Activated naive CD8-positive, alpha-beta T cell treated with anti-CD3 and anti-CD28 coated beads, Interleukin-2, amount 50 U/mL, for 24 hours (primary cell): ENCODE measurements around the gene PCSK5.

Experiments
- ATAC-seq: fragments of 150-1000 bp; cut with Tn5 transposase; one replicate; pipeline ENCODE4 v1.10.0; 2021
- DNase-seq: peaks from one replicate; pipeline ENCODE4 v3.0.0; 2021
- H3K27ac Mint-ChIP-seq: one replicate; pipeline ENCODE4 v1.8.0; 2021; ENCODE audit warnings: mild to moderate bottlenecking, mixed read lengths
- H3K27me3 Mint-ChIP-seq: one replicate; pipeline ENCODE4 v1.8.0; 2021; ENCODE audit warnings: mixed read lengths
- H3K36me3 Mint-ChIP-seq: one replicate; pipeline ENCODE4 v1.8.0; 2021; ENCODE audit warnings: low read depth, mixed read lengths
- H3K4me1 Mint-ChIP-seq: one replicate; pipeline ENCODE4 v1.8.0; 2021; ENCODE audit warnings: mixed read lengths
- H3K4me3 Mint-ChIP-seq: one replicate; pipeline ENCODE4 v1.8.0; 2021; ENCODE audit warnings: mild to moderate bottlenecking, moderate library complexity, mixed read lengths
- H3K9me3 Mint-ChIP-seq: one replicate; pipeline ENCODE4 v1.8.0; 2021; ENCODE audit warnings: mixed read lengths

The PCSK5 gene

DNA sequence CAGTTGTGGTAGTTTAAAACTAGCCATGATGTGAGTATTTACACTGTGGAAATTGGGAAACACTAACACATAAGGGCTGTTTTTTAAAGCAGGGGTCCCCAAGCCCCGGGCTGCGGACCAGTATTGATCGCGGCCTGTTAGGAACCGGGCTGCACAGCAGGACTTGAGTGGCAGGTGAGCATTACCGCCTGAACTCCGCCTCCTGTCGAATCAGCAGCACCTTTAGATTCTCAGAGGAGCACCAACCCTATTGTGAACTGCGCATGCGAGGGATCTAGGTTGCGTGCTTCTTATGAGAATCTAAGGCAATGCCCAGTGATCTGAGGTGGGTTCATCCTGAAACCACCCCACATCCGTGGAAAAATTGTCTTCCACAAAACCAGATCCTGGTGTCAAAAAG, 127.8 kb downstream of the PCSK5 start:
- no peaks in the 10 kb centered on the region for H3K36me3 Mint-ChIP-seq
- no peak overlapping the region for H3K4me3 Mint-ChIP-seq
- no peaks in the 10 kb centered on the region for H3K9me3 Mint-ChIP-seq
- no peak overlapping the region for H3K27ac Mint-ChIP-seq
- H3K4me1 Mint-ChIP-seq = peaks cover 52% of the 10 kb centered on the region
- H3K27me3 Mint-ChIP-seq = no peaks in the 10 kb centered on the region
- DNase-seq (no peak), ATAC-seq (no peak)

- Mint-ChIP-seq H3K9me3 (no peaks in the 10 kb centered on the region), H3K36me3 (no peaks in the 10 kb centered on the region), H3K27ac (no peak overlapping the region), H3K4me3 (no peak overlapping the region), H3K27me3 (no peaks in the 10 kb centered on the region), H3K4me1 (peaks cover 56% of the 10 kb centered on the region)
- ATAC-seq (no peak), DNase-seq (no peak)
Observed at GRCh38 chr9:76018761-76019160, 128.3 kb downstream of the PCSK5 start.

GRCh38 chr9:76020652-76021051, 130.2 kb downstream of the PCSK5 start:
- DNase-seq (peak; percentile 18), ATAC-seq (no peak)
- H3K9me3 Mint-ChIP-seq = no peaks in the 10 kb centered on the region
- H3K27ac Mint-ChIP-seq = peak overlapping the region; percentile 65
- peak overlapping the region; percentile 59 for H3K4me3 Mint-ChIP-seq
- no peaks in the 10 kb centered on the region for H3K27me3 Mint-ChIP-seq
- H3K36me3 Mint-ChIP-seq = no peaks in the 10 kb centered on the region
- H3K4me1 Mint-ChIP-seq = peaks cover 71% of the 10 kb centered on the region

DNA sequence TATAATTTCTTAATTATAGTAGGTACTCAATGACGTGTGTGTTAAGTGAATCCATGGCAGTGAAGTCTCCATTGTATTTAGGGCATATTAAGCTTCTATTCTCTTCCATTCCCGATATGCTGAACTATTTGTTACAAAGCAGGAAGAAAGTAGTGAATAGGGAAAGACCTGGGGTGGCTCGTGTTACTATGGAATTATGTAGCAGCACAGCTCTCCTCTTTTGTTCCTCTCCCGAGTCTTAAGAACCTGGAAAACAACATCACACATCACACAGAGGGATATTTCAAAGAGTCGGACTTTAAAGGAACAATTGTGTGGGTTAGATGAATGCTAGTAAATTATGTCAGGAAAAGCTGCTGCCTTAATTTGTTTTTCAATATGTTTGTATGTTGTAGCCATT, 131.8 kb downstream of the PCSK5 start:
- H3K4me1 Mint-ChIP-seq = peaks cover 81% of the 10 kb centered on the region
- no peaks in the 10 kb centered on the region for H3K27me3 Mint-ChIP-seq

DNA sequence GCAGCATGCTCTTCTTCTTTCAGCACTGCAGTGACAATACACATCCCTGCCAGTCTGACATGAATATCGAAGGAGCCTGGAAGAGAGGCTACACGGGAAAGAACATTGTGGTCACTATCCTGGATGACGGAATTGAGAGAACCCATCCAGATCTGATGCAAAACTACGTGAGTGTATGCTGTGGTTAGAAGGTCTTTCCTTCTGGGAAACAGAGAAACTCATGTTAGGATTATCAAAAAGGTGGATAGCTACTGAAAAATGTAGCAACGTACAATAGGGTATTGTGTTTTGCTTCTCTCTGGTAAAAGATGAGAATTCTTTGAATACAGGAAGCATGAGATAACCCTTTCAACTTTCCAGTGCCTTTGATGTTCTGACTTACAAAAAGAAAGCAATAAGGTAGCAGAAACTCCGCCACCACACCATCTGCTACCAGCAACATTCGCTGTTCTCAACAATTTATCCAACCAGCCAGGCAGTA, 133.3 kb downstream of the PCSK5 start:
- Mint-ChIP-seq H3K27ac (peak overlapping the region; percentile 32), H3K36me3 (peaks cover 7% of the 10 kb centered on the region), H3K4me1 (peaks cover 88% of the 10 kb centered on the region), H3K4me3 (peak overlapping the region; percentile 71), H3K27me3 (no peaks in the 10 kb centered on the region), H3K9me3 (no peaks in the 10 kb centered on the region)
- peak; percentile 53 for ATAC-seq
- no peak for DNase-seq

More for the DNA sequence above, 131.8 kb downstream of the PCSK5 start:
- ATAC-seq = no peak
- peaks cover 2% of the 10 kb centered on the region for H3K36me3 Mint-ChIP-seq
- H3K9me3 Mint-ChIP-seq = no peaks in the 10 kb centered on the region
- DNase-seq = no peak
- H3K27ac Mint-ChIP-seq = no peak overlapping the region
- H3K4me3 Mint-ChIP-seq = no peak overlapping the region

DNA sequence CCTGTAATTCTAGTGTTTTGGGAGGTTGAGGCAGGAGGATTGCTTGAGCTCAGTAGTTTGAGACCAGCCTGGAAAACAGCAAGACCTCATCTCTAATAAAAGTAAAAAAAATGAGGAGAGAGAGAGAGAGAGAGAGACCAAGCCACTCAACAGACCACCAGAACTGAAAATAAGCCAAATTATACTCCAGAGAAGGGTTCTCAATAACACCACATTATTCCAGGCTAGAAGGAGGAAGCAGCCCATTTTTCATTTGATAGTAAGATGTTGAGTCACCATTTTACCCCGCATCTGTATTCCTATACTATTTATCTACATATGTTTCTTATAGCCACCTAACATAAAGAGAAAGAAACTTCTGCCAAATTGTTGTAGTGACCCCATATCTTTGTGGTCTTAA, 134.8 kb downstream of the PCSK5 start:
- no peak for DNase-seq
- peaks cover 77% of the 10 kb centered on the region for H3K4me1 Mint-ChIP-seq
- no peak for ATAC-seq
- H3K9me3 Mint-ChIP-seq = no peaks in the 10 kb centered on the region
- no peak overlapping the region for H3K27ac Mint-ChIP-seq
- peaks cover 11% of the 10 kb centered on the region for H3K36me3 Mint-ChIP-seq
- no peaks in the 10 kb centered on the region for H3K27me3 Mint-ChIP-seq
- H3K4me3 Mint-ChIP-seq = no peak overlapping the region

- Mint-ChIP-seq H3K4me1 (peaks cover 65% of the 10 kb centered on the region), H3K27ac (no peak overlapping the region), H3K4me3 (no peak overlapping the region), H3K36me3 (peaks cover 17% of the 10 kb centered on the region), H3K27me3 (no peaks in the 10 kb centered on the region), H3K9me3 (no peaks in the 10 kb centered on the region)
- DNase-seq = no peak
- ATAC-seq = no peak
Observed at GRCh38 chr9:76026796-76027195, 136.3 kb downstream of the PCSK5 start.

DNA sequence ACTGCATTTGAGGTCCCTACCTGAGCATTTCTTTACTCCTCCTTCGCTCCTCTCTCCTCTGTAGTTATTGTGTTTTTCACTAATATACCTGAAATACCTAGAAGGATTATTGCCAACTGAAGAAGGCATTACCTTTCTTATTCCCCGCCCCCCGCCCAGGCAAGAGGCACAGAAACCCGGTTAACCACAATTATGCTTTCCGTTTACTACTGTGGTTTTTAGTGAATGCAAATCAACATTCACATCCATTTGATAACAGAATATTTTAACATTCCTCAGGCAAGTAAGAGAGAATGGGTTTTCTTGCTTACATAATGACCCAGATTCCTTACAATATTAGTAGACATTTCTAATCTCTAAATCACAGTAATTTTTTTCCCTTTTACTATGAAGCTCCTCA, 136.9 kb downstream of the PCSK5 start:
- peaks cover 17% of the 10 kb centered on the region for H3K36me3 Mint-ChIP-seq
- no peak for DNase-seq
- H3K27ac Mint-ChIP-seq = peak overlapping the region; percentile 60
- H3K4me1 Mint-ChIP-seq = peaks cover 66% of the 10 kb centered on the region
- H3K4me3 Mint-ChIP-seq = no peak overlapping the region
- no peak for ATAC-seq
- no peaks in the 10 kb centered on the region for H3K9me3 Mint-ChIP-seq
- no peaks in the 10 kb centered on the region for H3K27me3 Mint-ChIP-seq

DNA sequence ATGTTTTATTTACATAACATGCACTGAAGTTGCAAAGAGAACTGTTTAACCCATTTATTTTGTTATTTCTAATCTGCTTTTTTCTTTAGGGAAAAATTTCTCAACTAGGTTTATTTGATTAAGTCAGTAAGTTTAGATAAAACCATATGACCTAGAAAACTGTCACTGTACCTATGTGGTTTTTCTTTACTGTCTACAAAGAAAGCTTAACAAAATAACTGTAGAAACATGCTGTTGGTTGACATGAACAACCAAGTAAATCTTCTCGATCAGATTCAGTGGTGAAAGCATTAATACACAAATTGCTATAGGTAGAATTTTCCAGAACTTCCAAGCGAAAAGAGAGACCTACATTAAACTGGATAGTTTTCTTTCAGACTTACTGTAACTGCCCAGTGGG, 137.4 kb downstream of the PCSK5 start:
- ATAC-seq (no peak), DNase-seq (no peak)
- Mint-ChIP-seq H3K27ac (no peak overlapping the region), H3K27me3 (no peaks in the 10 kb centered on the region), H3K4me1 (peaks cover 67% of the 10 kb centered on the region), H3K9me3 (no peaks in the 10 kb centered on the region), H3K4me3 (no peak overlapping the region), H3K36me3 (peaks cover 17% of the 10 kb centered on the region)

DNA sequence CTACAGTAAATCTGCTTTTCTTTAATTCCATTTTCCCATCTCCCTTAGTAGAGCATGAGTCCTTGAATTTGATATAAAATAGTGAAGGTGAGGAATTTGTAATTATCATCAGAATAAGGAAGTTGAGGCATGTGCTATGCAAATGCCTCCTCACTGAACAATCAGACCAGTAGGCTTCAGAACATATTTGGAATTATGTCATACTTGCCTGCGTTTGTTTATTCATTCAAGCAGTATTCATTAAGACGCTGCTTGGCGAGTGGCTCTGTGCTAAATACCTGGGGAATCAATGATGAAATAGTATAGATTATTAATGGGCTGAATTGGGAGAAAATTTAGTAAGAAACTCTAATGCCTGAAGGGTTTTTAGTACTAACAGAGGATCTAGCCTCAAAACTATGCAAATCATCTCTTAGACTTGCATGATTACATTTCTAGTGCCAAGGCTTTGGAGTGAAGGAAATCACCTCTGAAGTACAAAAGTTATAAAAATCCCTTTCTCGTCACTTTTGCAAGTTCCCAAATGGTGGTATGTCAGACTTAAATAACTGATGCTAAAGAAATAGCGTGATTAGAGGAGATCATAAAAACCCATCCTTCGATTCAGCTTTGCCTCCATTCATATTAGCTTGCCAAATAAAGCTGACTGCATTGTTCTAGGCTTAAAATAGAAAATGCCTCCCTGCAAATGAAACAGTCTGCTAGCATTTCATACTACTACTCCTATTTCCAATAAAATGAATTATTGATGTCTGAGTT, 141.7 kb downstream of the PCSK5 start:
- ATAC-seq (no peak), DNase-seq (no peak)
- H3K36me3 Mint-ChIP-seq = peaks cover 17% of the 10 kb centered on the region
- H3K4me1 Mint-ChIP-seq = peaks cover 39% of the 10 kb centered on the region
- H3K27ac Mint-ChIP-seq = no peak overlapping the region
- no peak overlapping the region for H3K4me3 Mint-ChIP-seq
- H3K9me3 Mint-ChIP-seq = no peaks in the 10 kb centered on the region
- H3K27me3 Mint-ChIP-seq = no peaks in the 10 kb centered on the region

- no peak overlapping the region for H3K27ac Mint-ChIP-seq
- no peak for ATAC-seq
Observed at GRCh38 chr9:76032797-76033373, 142.4 kb downstream of the PCSK5 start.

GRCh38 chr9:76034049-76034448, 143.6 kb downstream of the PCSK5 start:
- Mint-ChIP-seq H3K27ac (no peak overlapping the region), H3K4me1 (peaks cover 29% of the 10 kb centered on the region), H3K9me3 (no peaks in the 10 kb centered on the region), H3K4me3 (no peak overlapping the region), H3K27me3 (no peaks in the 10 kb centered on the region), H3K36me3 (peaks cover 10% of the 10 kb centered on the region)
- DNase-seq (no peak), ATAC-seq (peak; percentile 43)

More at GRCh38 chr9:76032797-76033373, 142.4 kb downstream of the PCSK5 start:
- no peaks in the 10 kb centered on the region for H3K9me3 Mint-ChIP-seq
- peak overlapping the region; percentile 50 for H3K4me3 Mint-ChIP-seq
- peaks cover 14% of the 10 kb centered on the region for H3K36me3 Mint-ChIP-seq
- H3K27me3 Mint-ChIP-seq = no peaks in the 10 kb centered on the region
- DNase-seq = no peak
- H3K4me1 Mint-ChIP-seq = peaks cover 36% of the 10 kb centered on the region

GRCh38 chr9:76036762-76037161, 146.3 kb downstream of the PCSK5 start:
- no peak for DNase-seq
- no peaks in the 10 kb centered on the region for H3K27me3 Mint-ChIP-seq

DNA sequence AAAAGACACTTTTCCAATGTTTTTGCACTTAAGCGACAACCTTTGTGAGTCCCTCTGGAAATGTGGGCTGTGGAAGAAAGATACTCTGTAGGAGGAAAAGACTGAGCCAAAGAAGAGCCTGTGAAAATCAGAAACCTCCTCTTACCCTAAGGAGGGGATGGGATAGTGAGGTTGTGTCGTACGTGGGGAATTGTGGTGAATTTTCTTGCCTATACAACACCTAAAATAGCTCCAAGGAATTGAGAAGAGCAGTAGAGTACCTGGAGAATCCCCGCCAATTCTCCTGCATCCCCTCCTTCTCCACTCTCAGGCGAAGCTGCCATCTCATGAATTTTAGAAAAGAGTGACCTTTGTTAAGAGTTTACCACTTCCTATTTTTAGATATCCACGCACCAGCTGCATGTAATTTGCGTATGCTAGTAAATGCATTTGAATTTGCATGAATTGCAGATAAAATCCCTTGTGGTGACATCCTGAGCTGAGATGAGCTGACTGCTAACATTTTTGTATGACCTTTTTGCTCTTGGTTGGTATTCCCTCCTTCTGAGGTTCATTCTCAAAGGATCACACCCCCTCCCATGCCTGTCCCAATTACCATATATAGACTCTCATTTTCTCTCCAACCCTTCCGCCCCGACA, 147.2 kb downstream of the PCSK5 start:
- peaks cover 19% of the 10 kb centered on the region for H3K4me1 Mint-ChIP-seq
- H3K9me3 Mint-ChIP-seq = no peaks in the 10 kb centered on the region
- H3K27me3 Mint-ChIP-seq = no peaks in the 10 kb centered on the region
- ATAC-seq (no peak), DNase-seq (no peak)
- H3K27ac Mint-ChIP-seq = no peak overlapping the region
- no peak overlapping the region for H3K4me3 Mint-ChIP-seq
- H3K36me3 Mint-ChIP-seq = peaks cover 1% of the 10 kb centered on the region

More at GRCh38 chr9:76036762-76037161, 146.3 kb downstream of the PCSK5 start:
- peaks cover 28% of the 10 kb centered on the region for H3K4me1 Mint-ChIP-seq
- H3K9me3 Mint-ChIP-seq = no peaks in the 10 kb centered on the region
- H3K36me3 Mint-ChIP-seq = peaks cover 1% of the 10 kb centered on the region
- no peak overlapping the region for H3K4me3 Mint-ChIP-seq
- no peak overlapping the region for H3K27ac Mint-ChIP-seq
- no peak for ATAC-seq

DNA sequence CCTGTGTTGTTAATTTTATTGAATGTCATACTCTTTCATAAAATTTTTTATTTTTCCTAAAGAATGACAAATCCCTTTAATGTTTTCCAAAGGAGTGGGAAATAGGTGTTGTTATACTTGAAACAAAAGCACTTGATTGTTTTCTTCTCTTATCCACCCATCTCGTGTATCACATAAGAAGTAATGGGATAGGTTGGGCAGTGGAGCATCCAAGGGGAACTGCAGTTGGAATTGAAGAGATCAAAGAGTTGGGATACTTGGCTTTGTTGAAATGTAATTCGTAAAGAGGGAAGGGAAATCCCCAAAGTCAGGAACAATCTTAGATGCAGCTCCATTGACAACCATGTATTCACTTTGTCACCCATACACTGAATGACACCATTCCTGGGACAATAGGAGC, 148.0 kb downstream of the PCSK5 start:
- no peak overlapping the region for H3K4me3 Mint-ChIP-seq
- ATAC-seq = no peak

More for the DNA sequence above, 148.0 kb downstream of the PCSK5 start:
- H3K36me3 Mint-ChIP-seq = peaks cover 1% of the 10 kb centered on the region
- H3K9me3 Mint-ChIP-seq = no peaks in the 10 kb centered on the region
- H3K4me1 Mint-ChIP-seq = peaks cover 15% of the 10 kb centered on the region
- no peaks in the 10 kb centered on the region for H3K27me3 Mint-ChIP-seq
- H3K27ac Mint-ChIP-seq = no peak overlapping the region
- no peak for DNase-seq
